ENCODE measurements around the gene BDH1. TPM values are rescaled to one million over a fixed set of nuclear protein-coding genes. Genes with fewer than 3 reads are reported as not detected.
A peak's percentile ranks its signal among the peaks of the same experiment; 100 is the strongest.

The BDH1 gene
- total RNA-seq, 1 donor from 2014 or later: 56.3 TPM

DNA sequence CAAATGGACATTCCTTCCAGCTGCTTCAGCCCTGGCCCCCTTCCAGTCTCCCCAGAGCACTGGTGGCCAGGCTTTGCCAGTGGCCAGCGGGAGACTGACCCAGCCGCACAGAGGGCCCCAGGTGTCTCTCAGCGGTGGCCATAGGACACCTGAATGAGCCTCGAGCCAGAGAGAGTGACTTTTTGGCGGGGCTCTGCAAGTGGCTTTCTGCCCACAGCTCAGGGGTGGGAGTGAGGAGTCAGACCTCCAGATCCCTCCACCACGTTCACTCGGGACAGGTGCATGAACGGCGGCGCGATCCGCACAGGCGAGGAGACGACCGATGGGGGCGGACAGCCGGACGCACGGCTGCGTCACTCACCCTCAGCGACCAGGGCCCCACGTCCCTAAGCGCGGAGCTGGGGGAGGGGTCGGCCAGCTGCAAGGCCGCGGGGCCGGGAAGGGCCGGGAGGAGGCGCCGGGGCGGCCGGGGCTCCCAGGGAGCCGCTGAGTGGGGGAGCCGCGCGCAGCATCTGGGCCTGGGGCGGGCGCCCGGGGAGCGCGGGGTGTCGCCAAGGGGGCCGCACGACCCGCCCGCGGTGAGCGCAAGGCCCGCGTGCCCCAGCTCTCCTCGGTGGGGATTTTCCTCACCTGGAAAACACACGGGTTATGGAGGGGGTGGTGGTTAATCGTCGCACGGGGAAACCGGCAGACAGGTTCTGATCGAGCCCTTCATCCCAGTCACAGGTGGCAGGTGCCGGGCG is 57.1 kb downstream of the BDH1 start:
- DNase-seq (no peak), ATAC-seq (no peak)
- intact Hi-C loops (cut with micrococcal nuclease): no loop called here

DNA sequence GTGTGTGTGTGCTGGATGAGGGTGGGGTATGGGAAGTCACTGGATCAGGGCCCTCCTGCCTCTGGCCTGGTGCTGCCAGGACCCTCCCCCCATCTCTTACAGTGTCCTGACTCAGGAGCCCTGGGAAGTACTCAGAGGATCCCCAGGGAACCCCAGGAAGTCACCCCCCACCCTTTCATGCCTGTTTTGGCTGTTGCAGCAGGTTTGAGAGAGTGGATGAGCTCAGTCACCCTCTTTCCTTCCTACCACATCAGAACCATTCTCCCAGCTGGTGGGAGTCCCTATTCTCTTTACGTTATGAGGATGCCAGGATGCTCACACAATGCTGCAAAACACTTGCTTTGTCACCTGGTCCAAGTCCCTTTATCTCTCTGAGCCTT is 59.0 kb downstream of the BDH1 start:
- intact Hi-C loops (cut with micrococcal nuclease): no loop called here
- ATAC-seq (no peak), DNase-seq (no peak)

- no peak for ATAC-seq
- intact Hi-C loops (cut with micrococcal nuclease): no loop called here
- no peak for DNase-seq
Measured at GRCh38 chr3:197495999-197496745, 59.6 kb downstream of the BDH1 start.

DNA sequence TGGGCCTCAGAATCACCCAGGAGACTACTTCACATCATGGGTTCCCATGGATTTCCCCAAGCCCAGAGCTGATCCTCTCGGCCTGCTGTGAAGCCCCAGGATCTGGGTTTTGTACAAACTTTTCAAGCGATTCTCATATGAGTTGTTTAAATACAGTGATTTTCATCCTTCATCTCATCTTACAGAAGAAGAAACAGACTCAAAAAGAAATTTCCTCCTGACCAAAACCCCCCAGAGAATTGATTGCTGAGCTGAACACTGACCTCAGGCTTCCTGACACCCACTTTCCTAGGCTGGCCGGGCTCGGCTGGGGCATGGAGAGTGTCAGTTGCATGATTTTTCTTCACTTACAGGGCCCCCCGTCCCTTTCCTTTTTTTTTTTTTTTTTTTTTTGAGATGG is 60.3 kb downstream of the BDH1 start:
- ATAC-seq: no peak
- no peak for DNase-seq
- intact Hi-C loops (cut with micrococcal nuclease): no loop called here

DNA sequence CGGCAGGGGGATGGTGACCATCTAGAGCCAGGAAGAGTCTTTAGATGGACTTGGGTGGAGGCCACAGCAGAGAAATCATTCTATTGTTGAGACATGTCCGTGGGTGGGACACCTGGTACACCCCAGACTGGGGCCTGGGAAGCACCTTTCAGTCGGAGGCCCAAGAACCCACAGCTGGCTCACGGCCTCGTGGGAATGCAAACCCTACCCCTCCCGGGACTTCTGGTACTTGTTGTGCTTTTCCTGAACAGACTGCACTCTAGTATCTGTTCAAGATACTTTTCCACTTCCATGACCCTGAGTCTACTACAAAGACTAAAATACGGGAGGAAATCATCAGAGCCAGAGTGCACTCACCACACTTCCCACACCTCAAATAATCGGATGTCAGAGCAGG is 60.7 kb downstream of the BDH1 start:
- intact Hi-C loops (cut with micrococcal nuclease): no loop called here
- DNase-seq (no peak), ATAC-seq (peak; percentile 46)

DNA sequence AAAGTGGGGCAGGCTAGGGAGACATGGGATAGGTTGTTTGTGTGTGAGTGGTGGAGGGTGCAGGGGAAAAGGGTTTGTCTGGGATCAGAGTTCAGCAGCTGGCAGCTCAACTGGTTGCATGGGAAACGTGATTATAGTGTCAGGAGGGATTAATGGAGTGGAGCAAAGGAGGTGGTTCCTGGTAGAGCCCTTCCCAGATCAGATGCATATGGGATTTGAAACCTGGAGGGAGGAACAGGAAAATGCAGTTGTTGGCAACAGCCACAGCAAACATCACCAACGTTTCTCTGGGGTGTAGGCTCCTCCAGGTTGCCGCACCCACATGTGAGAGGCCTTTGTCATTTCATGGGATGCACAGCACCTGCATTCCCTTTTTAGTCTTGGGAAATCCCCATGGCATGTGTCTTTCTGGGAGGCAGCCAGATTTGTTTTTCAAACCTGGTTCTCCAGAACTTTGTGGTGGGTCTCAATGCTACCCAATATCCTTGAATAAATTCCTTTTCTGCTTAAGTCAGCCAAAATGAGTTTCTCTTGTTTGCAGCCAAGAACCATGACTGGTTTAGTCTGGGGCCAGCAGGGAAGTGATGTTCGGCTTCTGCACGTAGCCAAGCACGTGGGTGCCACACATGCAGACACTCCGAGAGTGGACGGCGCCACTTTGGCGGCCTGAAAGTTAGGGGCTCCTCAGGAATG is 61.3 kb downstream of the BDH1 start:
- ATAC-seq (peak; percentile 46), DNase-seq (no peak)
- intact Hi-C loops (cut with micrococcal nuclease): no loop called here

- no peak for DNase-seq
- intact Hi-C loops (cut with micrococcal nuclease): no loop called here
- no peak for ATAC-seq
Measured at GRCh38 chr3:197493049-197493448, 62.7 kb downstream of the BDH1 start.

- intact Hi-C loops (cut with micrococcal nuclease): no loop called here
- DNase-seq (no peak), ATAC-seq (no peak)
Measured at GRCh38 chr3:197491923-197492664, 63.7 kb downstream of the BDH1 start.

DNA sequence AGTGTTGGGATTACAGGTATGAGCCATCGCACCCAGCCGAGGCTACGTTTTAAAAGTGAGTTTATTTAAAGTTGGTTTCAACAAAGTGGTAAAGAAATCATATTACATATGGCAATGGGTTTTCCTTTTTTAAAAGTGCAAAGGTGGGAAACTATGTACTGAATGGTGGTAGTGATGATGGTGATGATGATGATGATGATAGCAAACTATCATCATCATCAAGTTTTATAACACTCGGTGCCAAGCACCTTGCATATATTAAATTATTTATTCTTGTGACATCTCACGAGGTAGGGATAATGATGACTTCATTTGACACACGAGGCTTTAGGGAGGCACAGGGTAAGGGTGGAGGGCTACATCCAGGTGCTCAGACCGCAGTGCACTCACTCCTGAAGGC is 64.3 kb downstream of the BDH1 start:
- ATAC-seq: no peak
- intact Hi-C loops (cut with micrococcal nuclease): no loop called here
- no peak for DNase-seq

GRCh38 chr3:197490098-197491058 is 65.4 kb downstream of the BDH1 start:
- intact Hi-C loops (cut with micrococcal nuclease): no loop called here
- DNase-seq: no peak

DNA sequence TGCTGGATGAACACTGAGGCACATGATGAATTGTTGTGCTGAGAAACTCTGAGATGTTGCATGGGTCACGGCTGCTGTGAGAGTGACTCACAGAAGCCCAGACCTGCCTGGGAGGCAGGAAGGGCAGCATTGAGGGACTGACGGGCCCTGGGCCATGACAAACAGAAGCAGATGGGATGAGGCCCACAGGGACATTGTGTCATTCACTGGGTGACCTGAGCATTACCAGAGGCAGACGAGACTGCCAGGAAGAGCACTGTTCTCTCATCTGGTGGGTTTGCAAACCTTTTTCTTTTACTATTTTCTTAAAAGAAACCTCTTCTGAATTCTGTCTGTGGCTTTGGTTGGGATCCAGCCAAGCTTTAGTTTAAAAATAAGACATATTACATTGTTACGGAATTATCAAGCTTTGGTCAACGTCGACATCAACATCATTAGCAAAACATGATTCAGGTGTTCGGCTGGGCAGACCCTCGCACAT is 67.8 kb downstream of the BDH1 start:
- intact Hi-C loops (cut with micrococcal nuclease): no loop called here
- peak; percentile 63 for DNase-seq
- ATAC-seq: peak; percentile 93

More at GRCh38 chr3:197490098-197491058, 65.4 kb downstream of the BDH1 start:
- ATAC-seq: no peak

GRCh38 chr3:197486861-197487260 is 68.9 kb downstream of the BDH1 start:
- intact Hi-C loops (cut with micrococcal nuclease): no loop called here
- ATAC-seq: no peak

DNA sequence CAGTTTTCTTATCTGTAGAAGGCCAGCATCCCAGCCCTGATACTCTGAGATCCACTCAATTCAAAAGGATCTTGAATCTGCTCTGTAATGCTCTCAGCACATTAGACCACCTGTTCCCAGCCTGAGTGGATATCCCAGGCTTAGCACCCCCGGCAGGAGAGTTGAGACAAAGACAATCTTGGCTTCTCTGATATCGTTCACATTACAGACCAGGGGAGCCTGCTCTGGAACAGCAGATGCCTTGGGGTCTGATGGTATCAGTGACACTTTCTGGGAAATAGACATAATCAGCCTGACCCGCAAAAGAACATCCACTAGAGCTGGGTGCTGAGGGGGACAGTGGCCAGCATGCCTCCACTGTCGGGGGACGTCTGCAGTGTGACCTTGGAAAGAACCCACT is 70.6 kb downstream of the BDH1 start:
- ATAC-seq: no peak
- intact Hi-C loops (cut with micrococcal nuclease): no loop called here
- DNase-seq: no peak

More at GRCh38 chr3:197486861-197487260, 68.9 kb downstream of the BDH1 start:
- DNase-seq: no peak

DNA sequence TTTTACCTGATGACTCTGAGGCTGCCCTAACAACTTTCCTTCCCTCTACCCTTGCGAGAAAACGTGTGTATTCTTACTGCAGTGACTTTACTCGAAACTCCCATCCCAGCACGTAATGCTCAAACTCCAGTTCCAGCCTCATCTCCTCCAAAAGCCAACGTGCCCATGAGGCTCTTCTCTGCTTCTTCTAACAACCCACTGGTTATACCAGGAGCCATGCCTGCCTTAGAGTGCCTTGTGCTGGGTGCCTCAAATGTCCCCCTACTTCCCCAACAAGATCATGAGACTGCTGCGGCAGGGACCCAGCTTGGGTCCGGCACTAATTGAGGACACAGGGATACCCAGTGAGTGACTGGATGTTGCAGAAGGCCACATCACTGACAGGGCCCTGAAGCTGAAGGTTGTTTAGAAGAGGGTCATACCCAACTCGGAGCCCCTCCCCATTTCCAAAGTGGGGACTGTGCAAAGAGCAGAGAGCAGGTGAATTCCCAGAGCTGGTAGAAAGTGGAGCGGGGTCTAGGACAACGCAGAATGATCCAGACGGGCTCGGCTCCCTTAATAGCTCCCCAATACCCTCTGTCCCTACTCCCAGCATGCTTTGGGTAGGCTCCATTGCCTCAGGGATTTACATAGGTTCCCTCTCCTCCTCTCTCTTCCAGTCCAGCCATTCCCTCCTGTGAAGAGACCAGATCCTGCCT is 71.4 kb downstream of the BDH1 start:
- no peak for ATAC-seq
- intact Hi-C loops (cut with micrococcal nuclease): no loop called here
- DNase-seq: no peak

- intact Hi-C loops (cut with micrococcal nuclease): no loop called here
- DNase-seq (no peak), ATAC-seq (no peak)
Measured at GRCh38 chr3:197482001-197482400, 73.8 kb downstream of the BDH1 start.

GRCh38 chr3:197480320-197480719 is 75.4 kb downstream of the BDH1 start:
- DNase-seq (no peak), ATAC-seq (no peak)
- intact Hi-C loops (cut with micrococcal nuclease): no loop called here

- intact Hi-C loops (cut with micrococcal nuclease): no loop called here
- DNase-seq (no peak), ATAC-seq (peak; percentile 68)
Measured at GRCh38 chr3:197478746-197479668, 76.8 kb downstream of the BDH1 start.
